GM12873 (cell line): ENCODE measurements around the gene HBE1.

Experiments
- TF ChIP-seq, protein P1 (sequence below): IDR thresholded peaks from 2 replicates; pipeline ENCODE4 v1.5.1; 2012; ENCODE audit warnings: low read depth, mild to moderate bottlenecking, moderate library complexity, low read length, control low read depth; ENCODE audit not compliant: insufficient read depth; ENCODE audit errors: missing control alignments

HBE1 gene

DNA sequence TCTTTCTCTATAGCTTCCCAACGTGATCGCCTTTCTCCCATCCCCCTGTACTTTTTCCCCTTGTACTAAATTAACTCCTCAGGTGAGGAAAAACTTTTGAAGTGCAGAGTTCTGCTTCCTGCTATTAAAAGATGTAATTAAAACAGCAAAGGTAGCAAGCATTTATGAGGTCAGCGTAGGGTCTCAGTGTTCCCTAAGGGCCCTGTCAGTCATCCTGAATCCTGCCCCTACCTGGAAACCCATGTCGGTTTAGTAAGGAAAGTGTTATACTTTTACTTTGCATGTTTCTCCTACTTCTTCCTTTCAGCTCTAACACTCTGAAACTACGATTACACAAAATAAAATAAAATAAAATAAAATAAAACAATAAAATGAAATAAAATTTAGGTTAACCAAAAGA lies 41.6 kb downstream of the HBE1 start:
- TF ChIP-seq, protein P1, sequence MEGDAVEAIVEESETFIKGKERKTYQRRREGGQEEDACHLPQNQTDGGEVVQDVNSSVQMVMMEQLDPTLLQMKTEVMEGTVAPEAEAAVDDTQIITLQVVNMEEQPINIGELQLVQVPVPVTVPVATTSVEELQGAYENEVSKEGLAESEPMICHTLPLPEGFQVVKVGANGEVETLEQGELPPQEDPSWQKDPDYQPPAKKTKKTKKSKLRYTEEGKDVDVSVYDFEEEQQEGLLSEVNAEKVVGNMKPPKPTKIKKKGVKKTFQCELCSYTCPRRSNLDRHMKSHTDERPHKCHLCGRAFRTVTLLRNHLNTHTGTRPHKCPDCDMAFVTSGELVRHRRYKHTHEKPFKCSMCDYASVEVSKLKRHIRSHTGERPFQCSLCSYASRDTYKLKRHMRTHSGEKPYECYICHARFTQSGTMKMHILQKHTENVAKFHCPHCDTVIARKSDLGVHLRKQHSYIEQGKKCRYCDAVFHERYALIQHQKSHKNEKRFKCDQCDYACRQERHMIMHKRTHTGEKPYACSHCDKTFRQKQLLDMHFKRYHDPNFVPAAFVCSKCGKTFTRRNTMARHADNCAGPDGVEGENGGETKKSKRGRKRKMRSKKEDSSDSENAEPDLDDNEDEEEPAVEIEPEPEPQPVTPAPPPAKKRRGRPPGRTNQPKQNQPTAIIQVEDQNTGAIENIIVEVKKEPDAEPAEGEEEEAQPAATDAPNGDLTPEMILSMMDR, result no peak

DNA sequence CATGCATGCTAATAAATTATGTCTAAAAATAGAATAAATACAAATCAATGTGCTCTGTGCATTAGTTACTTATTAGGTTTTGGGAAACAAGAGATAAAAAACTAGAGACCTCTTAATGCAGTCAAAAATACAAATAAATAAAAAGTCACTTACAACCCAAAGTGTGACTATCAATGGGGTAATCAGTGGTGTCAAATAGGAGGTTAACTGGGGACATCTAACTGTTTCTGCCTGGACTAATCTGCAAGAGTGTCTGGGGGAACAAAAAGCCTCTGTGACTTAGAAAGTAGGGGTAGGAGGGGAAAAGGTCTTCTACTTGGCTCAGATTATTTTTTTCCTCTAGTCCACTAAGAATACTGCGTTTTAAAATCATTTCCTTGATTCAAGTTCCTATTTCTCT lies 42.1 kb downstream of the HBE1 start:
- TF ChIP-seq, protein P1, result no peak

DNA sequence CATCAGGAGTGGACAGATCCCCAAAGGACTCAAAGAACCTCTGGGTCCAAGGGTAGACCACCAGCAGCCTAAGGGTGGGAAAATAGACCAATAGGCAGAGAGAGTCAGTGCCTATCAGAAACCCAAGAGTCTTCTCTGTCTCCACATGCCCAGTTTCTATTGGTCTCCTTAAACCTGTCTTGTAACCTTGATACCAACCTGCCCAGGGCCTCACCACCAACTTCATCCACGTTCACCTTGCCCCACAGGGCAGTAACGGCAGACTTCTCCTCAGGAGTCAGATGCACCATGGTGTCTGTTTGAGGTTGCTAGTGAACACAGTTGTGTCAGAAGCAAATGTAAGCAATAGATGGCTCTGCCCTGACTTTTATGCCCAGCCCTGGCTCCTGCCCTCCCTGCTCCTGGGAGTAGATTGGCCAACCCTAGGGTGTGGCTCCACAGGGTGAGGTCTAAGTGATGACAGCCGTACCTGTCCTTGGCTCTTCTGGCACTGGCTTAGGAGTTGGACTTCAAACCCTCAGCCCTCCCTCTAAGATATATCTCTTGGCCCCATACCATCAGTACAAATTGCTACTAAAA lies 42.9 kb downstream of the HBE1 start, which contains the start of gene HBB:
Gene HBB, minus strand, starts transcription at position 340 of the 579 bp plus-strand sequence. Its CDS starts 50 bp downstream, at position 290.
- TF ChIP-seq, protein P1, result no peak

DNA sequence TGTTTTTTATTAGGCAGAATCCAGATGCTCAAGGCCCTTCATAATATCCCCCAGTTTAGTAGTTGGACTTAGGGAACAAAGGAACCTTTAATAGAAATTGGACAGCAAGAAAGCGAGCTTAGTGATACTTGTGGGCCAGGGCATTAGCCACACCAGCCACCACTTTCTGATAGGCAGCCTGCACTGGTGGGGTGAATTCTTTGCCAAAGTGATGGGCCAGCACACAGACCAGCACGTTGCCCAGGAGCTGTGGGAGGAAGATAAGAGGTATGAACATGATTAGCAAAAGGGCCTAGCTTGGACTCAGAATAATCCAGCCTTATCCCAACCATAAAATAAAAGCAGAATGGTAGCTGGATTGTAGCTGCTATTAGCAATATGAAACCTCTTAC lies 44.3 kb downstream of the HBE1 start:
- TF ChIP-seq, protein P1, result no peak

DNA sequence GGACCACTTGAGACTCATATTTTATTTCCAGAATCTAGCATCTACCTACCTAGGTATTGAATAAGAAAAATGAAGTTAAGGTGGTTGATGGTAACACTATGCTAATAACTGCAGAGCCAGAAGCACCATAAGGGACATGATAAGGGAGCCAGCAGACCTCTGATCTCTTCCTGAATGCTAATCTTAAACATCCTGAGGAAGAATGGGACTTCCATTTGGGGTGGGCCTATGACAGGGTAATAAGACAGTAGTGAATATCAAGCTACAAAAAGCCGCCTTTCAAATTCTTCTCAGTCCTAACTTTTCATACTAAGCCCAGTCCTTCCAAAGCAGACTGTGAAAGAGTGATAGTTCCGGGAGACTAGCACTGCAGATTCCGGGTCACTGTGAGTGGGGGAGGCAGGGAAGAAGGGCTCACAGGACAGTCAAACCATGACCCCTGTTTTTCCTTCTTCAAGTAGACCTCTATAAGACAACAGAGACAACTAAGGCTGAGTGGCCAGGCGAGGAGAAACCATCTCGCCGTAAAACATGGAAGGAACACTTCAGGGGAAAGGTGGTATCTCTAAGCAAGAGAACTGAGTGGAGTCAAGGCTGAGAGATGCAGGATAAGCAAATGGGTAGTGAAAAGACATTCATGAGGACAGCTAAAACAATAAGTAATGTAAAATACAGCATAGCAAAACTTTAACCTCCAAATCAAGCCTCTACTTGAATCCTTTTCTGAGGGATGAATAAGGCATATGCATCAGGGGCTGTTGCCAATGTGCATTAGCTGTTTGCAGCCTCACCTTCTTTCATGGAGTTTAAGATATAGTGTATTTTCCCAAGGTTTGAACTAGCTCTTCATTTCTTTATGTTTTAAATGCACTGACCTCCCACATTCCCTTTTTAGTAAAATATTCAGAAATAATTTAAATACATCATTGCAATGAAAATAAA lies 44.9 kb downstream of the HBE1 start:
- TF ChIP-seq, protein P1, result no peak

DNA sequence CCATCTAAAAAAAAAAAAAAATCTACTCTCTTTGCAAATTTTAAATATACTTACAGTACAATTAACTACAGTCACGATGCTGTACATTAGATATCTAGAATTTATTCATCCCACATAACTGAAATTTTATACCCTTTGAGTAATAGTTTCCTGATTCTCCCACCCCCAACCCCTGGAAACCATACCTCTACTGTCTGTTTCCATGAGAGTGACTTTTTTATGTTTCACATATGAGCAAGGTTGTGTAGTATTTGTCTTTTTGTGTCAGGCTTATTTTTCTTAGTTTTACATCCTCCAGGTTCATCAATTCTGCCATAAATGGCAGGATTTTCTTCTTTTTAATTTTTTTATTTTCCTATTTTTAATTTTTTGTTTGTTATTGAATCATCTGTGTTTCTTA lies 46.1 kb downstream of the HBE1 start:
- TF ChIP-seq, protein P1, result no peak

DNA sequence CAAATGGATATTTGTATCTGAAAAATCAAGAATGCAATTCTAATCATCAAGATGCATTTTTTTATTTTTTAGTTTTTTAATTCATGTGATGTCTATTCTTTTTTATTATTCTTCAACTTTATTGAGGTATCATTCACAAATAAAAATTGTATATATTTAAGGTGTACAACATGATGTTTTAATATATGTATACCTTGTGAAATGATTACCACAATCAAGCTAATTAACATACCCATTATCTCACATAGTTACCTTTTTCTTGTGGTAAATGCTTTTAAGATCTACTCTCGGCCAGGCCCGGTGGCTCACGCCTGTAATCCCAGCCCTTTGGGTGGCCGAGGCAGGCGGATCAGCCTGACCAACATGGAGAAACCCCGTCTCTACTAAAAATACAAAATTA lies 46.6 kb downstream of the HBE1 start:
- TF ChIP-seq, protein P1, result no peak
